GM13977 (cell line): ENCODE results near the gene CLMP.

Experiments
- DNase-seq: peaks from one replicate; pipeline ENCODE4 v3.0.0; 2012; ENCODE audit warnings: low spot score
- CTCF ChIP-seq: IDR thresholded peaks from 2 replicates; pipeline ENCODE4 v1.5.1; 2012; ENCODE audit warnings: mild to moderate bottlenecking, control low read depth; ENCODE audit not compliant: insufficient read depth; ENCODE audit errors: extremely low read depth, missing control alignments
- in situ Hi-C: fragments of 300-500 bp; cut with MboI; formaldehyde crosslinking; loops from one replicate; pipeline ENCODE4 v1.12.0; 2022; ENCODE audit warnings: low sequenced_read_pairs, low pct_unique_long_range_greater_than_20kb, mixed read lengths, inconsistent platforms; ENCODE audit not compliant: unreplicated experiment

Gene CLMP

DNA sequence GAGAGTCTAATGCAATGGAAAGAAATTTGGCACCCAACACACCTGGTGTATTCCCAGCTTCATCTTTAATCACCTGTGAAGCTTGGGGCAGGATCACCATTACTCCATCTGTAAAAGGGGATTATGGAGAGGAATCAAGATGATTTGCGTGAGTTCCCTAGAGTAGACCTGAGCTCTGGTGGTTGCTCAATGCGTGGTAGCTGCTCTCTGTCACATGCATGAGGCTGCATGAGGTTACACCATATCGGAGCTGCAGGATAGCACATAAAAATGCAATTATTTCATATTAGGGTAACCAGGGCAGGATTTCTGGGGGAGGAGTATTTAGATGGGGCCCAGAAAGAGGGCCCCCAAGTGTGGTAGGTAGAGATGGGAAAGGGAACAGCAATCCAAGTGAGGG is 35.3 kb upstream of the CLMP start:
- in situ Hi-C loops: no loop called here
- TF ChIP-seq CTCF: no peak
- DNase-seq: no peak

GRCh38 chr11:123228496-123229163 is 33.6 kb upstream of the CLMP start:
- in situ Hi-C loops: no loop called here
- no peak for TF ChIP-seq CTCF
- no peak for DNase-seq

GRCh38 chr11:123227763-123228495 is 32.9 kb upstream of the CLMP start:
- no peak for DNase-seq
- TF ChIP-seq CTCF: no peak
- in situ Hi-C loops: no loop called here

GRCh38 chr11:123221584-123221983 is 26.5 kb upstream of the CLMP start:
- no peak for TF ChIP-seq CTCF
- in situ Hi-C loops: no loop called here

GRCh38 chr11:123221096-123221561 is 26.1 kb upstream of the CLMP start:
- in situ Hi-C loops: no loop called here
- no peak for DNase-seq
- no peak for TF ChIP-seq CTCF

More at GRCh38 chr11:123221584-123221983, 26.5 kb upstream of the CLMP start:
- DNase-seq: no peak

DNA sequence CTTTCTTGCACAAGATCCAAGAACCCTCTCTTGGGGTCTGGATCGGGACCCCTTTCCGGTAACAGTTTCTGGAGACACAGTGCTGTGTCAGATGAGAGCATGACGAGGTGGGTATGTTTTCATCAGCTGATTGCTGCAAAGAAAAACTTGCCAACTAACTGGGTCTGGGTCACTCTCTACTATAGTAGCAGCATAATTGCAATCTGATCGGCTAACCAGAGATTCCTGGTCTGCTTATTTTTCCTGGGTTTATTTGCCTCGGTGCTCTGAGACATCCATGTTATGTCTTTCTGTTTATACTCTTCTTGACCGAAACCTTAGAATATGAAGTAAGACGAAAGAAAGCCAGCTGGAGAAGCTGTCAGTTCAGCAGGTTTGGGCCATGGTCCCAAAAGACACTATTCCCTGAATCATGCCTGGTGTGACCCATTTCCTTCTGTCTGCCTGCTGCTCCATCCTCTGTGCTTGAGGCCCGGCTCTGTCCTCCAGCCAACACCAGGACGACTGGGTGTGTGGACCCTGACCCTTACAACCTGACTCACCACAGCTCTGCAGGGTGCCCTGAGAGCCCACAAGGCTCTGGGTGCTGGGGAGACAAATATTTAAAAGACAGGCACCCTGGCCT is 24.1 kb upstream of the CLMP start:
- no peak for TF ChIP-seq CTCF
- in situ Hi-C loops: no loop called here
- DNase-seq: no peak
